HG03571 (cell line): ENCODE data around the gene GPD1.
"Not testable (repeated sequence)": the region's sequence is repeated elsewhere in the genome, so short reads cannot be mapped to it uniquely, and the experiment has no call there.

Experiments
- ATAC-seq: cut with Tn5 transposase; IDR thresholded peaks from one replicate; pipeline ENCODE4 v1.9.1; 2021; ENCODE audit not compliant: unreplicated experiment

Gene GPD1

GRCh38 chr12:50073206-50073605 is 30.6 kb upstream of the GPD1 start:
- ATAC-seq = no peak

- no peak for ATAC-seq
These were observed 30.1 kb upstream of the GPD1 start for GRCh38 chr12:50073712-50074111.

GRCh38 chr12:50074936-50075807 is 28.6 kb upstream of the GPD1 start:
- peak; percentile 69 for ATAC-seq

GRCh38 chr12:50075808-50076170 is 28.0 kb upstream of the GPD1 start:
- ATAC-seq = no peak

- no peak for ATAC-seq
These were observed 26.7 kb upstream of the GPD1 start for GRCh38 chr12:50077099-50077498.

GRCh38 chr12:50078281-50078680 is 25.5 kb upstream of the GPD1 start:
- no peak for ATAC-seq

- no peak for ATAC-seq
These were observed 24.0 kb upstream of the GPD1 start for GRCh38 chr12:50079771-50080170.

- ATAC-seq = no peak
These were observed 22.6 kb upstream of the GPD1 start for GRCh38 chr12:50081096-50081808.

- no peak for ATAC-seq
These were observed 21.2 kb upstream of the GPD1 start for GRCh38 chr12:50082644-50083043.

- ATAC-seq = no peak
These were observed 20.5 kb upstream of the GPD1 start for GRCh38 chr12:50083301-50083700.

GRCh38 chr12:50084409-50084774 is 19.4 kb upstream of the GPD1 start:
- not testable (repeated sequence) for ATAC-seq

GRCh38 chr12:50084775-50085614 is 18.8 kb upstream of the GPD1 start, which contains the start of gene SMARCD1:
Gene SMARCD1, plus strand, starts transcription at chr12:50085342. Its CDS starts 28 bp downstream, at chr12:50085370.
- ATAC-seq = peak; percentile 79

- peak; percentile 19 for ATAC-seq
These were observed 18.2 kb upstream of the GPD1 start for GRCh38 chr12:50085615-50086072.

GRCh38 chr12:50086148-50086547 is 17.7 kb upstream of the GPD1 start:
- ATAC-seq = no peak

GRCh38 chr12:50087151-50087550 is 16.7 kb upstream of the GPD1 start:
- no peak for ATAC-seq

- ATAC-seq = no peak
These were observed 15.8 kb upstream of the GPD1 start for GRCh38 chr12:50087995-50088394.

GRCh38 chr12:50088577-50089335 is 15.1 kb upstream of the GPD1 start:
- no peak for ATAC-seq

GRCh38 chr12:50089730-50090129 is 14.1 kb upstream of the GPD1 start:
- no peak for ATAC-seq

- no peak for ATAC-seq
These were observed 13.4 kb upstream of the GPD1 start for GRCh38 chr12:50090391-50090790.

GRCh38 chr12:50097952-50098351 is 5.9 kb upstream of the GPD1 start:
- ATAC-seq = no peak
